ENCODE data around the gene C4orf36. TPM values are rescaled to one million over a fixed set of nuclear protein-coding genes. Genes with fewer than 3 reads are reported as not detected.

The C4orf36 gene
- total RNA-seq, 4 donors from 2014 or later: 2.3 to 5.3 (median 3.5) TPM; not detected in 1

DNA sequence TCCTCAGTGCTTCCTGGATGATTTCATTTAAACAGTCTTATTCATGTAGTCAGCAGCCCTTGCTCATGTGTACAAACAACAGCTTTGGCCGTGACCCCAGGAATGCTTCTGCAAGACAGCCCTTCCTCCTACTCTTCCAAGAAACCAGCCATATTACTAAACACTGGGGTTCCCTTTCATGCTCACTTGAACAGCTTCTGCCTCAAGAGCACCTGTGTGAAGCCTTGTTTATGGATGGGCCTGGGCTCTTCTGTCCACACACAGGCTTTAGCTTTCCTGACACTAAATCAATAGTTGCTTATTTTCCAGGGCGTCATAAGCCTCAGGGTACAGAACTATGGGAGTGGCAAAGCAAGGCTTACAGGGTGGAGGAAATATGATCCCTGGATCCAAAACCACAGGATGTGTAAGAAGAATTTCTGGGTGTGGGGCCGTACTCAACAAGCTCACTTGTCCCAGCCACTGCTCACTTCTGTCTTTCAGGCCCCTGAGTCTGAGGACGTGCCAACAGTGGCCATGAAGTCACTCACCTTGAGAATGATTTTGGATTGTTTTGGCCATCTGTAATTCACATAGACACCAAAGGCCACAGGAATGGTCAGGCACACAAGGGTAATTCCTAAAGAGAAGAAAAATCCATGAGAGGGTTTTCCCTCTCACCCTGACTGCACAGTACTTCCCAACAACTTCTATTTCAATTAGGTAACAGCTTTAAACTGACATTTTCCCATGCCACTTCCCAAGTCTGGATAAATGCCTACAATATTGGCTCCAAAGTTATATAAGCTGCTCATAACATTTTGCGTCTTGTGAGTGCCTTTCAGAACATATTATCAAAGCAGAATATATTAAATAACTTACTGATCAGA is 60.7 kb downstream of the C4orf36 start:
- TF ChIP-seq, protein P1, sequence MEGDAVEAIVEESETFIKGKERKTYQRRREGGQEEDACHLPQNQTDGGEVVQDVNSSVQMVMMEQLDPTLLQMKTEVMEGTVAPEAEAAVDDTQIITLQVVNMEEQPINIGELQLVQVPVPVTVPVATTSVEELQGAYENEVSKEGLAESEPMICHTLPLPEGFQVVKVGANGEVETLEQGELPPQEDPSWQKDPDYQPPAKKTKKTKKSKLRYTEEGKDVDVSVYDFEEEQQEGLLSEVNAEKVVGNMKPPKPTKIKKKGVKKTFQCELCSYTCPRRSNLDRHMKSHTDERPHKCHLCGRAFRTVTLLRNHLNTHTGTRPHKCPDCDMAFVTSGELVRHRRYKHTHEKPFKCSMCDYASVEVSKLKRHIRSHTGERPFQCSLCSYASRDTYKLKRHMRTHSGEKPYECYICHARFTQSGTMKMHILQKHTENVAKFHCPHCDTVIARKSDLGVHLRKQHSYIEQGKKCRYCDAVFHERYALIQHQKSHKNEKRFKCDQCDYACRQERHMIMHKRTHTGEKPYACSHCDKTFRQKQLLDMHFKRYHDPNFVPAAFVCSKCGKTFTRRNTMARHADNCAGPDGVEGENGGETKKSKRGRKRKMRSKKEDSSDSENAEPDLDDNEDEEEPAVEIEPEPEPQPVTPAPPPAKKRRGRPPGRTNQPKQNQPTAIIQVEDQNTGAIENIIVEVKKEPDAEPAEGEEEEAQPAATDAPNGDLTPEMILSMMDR (IDR thresholded peaks at IDR 0.05): no peak
- TF ChIP-seq POLR2A (IDR thresholded peaks at IDR 0.05): no peak
- WGBS, 2 donors: 44 to 62% methylated on average over 5 of the region's 5 CpGs
- intact Hi-C loops (cut with DNase I): no loop called here
- Histone ChIP-seq H3K9me3 (no peaks in the 10 kb centered on the region), H3K4me3 (replicated peaks in 1 of 3) (no peak overlapping the region), H3K36me3 (no peaks in the 10 kb centered on the region), H3K4me1 (peaks cover 5 to 12% of the 10 kb centered on the region in 2 donors), H3K27me3 (no peaks in the 10 kb centered on the region), H3K27ac (peak overlapping the region; percentile 3 to 62 (median 27))
- peak; percentile 49 to 64 for DNase-seq

Other genes with a start within 250 kb of the C4orf36 start
- 1 to 10 TPM; 1.5 to 7.1 (median 4.7) TPM for gene SLC10A6, start 43.0 kb downstream of the C4orf36 start, total RNA-seq
- 100 to 1,000 TPM; 155 to 238 (median 192) TPM for gene AFF1, start 42.6 kb upstream of the C4orf36 start, total RNA-seq